ENCODE data around the gene RDH12. TPM values are rescaled to one million over a fixed set of nuclear protein-coding genes. Genes with fewer than 3 reads are reported as not detected.

The RDH12 gene
- total and polyA plus RNA-seq, 8 donors: 0.12 to 1.2 (median 0.54) TPM

- Histone ChIP-seq H3K27me3 (no peaks in the 10 kb centered on the region), H3K9me3 (peaks cover 0 to 3% of the 10 kb centered on the region in 2 donors), H3K36me3 (peaks cover 0 to 60% of the 10 kb centered on the region in 2 donors), H3K4me3 (no peak overlapping the region), H3K4me1 (no peaks in the 10 kb centered on the region), H3K27ac (no peak overlapping the region)
- ATAC-seq (no peak), DNase-seq (no peak)
- intact Hi-C loops (cut with DNase I): no loop called here
- TF ChIP-seq CTCF (IDR thresholded peaks at IDR 0.05): no peak
Measured at GRCh38 chr14:67746927-67747326, 45.2 kb downstream of the RDH12 start.

GRCh38 chr14:67748312-67748711 is 46.6 kb downstream of the RDH12 start:
- no peak for TF ChIP-seq CTCF (IDR thresholded peaks at IDR 0.05)
- Histone ChIP-seq H3K4me1 (no peaks in the 10 kb centered on the region), H3K4me3 (no peak overlapping the region), H3K36me3 (peaks cover 2 to 74% of the 10 kb centered on the region in 2 donors), H3K27me3 (no peaks in the 10 kb centered on the region), H3K9me3 (peaks cover 0 to 3% of the 10 kb centered on the region in 2 donors), H3K27ac (no peak overlapping the region)
- ATAC-seq: no peak
- intact Hi-C loops (cut with DNase I): no loop called here
- no peak for DNase-seq

- no peak overlapping the region for H3K4me3 ChIP-seq
- intact Hi-C loops (cut with DNase I): no loop called here
- H3K36me3 ChIP-seq: peaks cover 2 to 86% of the 10 kb centered on the region in 2 donors
- ATAC-seq: no peak
- no peaks in the 10 kb centered on the region for H3K27me3 ChIP-seq
- H3K9me3 ChIP-seq: peaks cover 0 to 3% of the 10 kb centered on the region in 2 donors
- H3K4me1 ChIP-seq: no peaks in the 10 kb centered on the region
- TF ChIP-seq CTCF (IDR thresholded peaks at IDR 0.05): no peak
- H3K27ac ChIP-seq: no peak overlapping the region
- DNase-seq: no peak
Measured at GRCh38 chr14:67749341-67750084, 47.8 kb downstream of the RDH12 start.

GRCh38 chr14:67756496-67756895 is 54.8 kb downstream of the RDH12 start:
- TF ChIP-seq CTCF (IDR thresholded peaks at IDR 0.05): no peak
- Histone ChIP-seq H3K36me3 (peaks cover 2 to 97% of the 10 kb centered on the region in 2 donors), H3K4me3 (no peak overlapping the region), H3K4me1 (no peaks in the 10 kb centered on the region), H3K9me3 (no peaks in the 10 kb centered on the region), H3K27me3 (no peaks in the 10 kb centered on the region), H3K27ac (no peak overlapping the region)
- ATAC-seq (no peak), DNase-seq (no peak)
- intact Hi-C loops (cut with DNase I): no loop called here

GRCh38 chr14:67757175-67757574 is 55.5 kb downstream of the RDH12 start:
- no peak for ATAC-seq
- no peaks in the 10 kb centered on the region for H3K4me1 ChIP-seq
- no peaks in the 10 kb centered on the region for H3K27me3 ChIP-seq
- no peaks in the 10 kb centered on the region for H3K9me3 ChIP-seq
- no peak overlapping the region for H3K27ac ChIP-seq
- H3K36me3 ChIP-seq: peaks cover 2 to 97% of the 10 kb centered on the region in 2 donors
- DNase-seq: no peak
- no peak for TF ChIP-seq CTCF (IDR thresholded peaks at IDR 0.05)
- intact Hi-C loops (cut with DNase I): no loop called here
- H3K4me3 ChIP-seq: no peak overlapping the region

Data from left lung (tissue), 10 donors.